HG03064 (cell line): ENCODE measurements around the gene DNER.
"Not testable (repeated sequence)": the region's sequence is repeated elsewhere in the genome, so short reads cannot be mapped to it uniquely, and the experiment has no call there.

Source experiments
- ATAC-seq: cut with Tn5 transposase; IDR thresholded peaks from one replicate; pipeline ENCODE4 v1.9.1; 2021; ENCODE audit warnings: low read depth; ENCODE audit not compliant: unreplicated experiment

Gene DNER

DNA sequence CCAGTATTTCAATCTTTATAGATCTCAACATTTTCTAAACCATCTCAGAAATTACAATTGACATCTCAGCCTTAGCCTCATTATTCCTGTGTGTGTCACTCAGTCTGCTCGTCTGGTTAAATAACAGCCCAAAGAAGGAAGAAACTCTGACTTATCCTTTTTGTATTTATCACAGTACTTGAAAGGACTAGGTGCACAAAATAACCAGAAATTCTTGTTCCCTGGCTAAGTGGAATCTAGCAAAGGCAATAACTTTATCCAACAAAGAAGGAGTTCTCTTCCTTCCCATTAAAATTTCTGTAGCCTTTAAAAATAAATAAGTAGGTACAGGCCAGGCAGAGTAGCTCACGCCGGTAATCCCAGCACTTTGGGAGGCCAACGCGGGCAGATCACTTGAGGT, 303.4 kb downstream of the DNER start:
- no peak for ATAC-seq

DNA sequence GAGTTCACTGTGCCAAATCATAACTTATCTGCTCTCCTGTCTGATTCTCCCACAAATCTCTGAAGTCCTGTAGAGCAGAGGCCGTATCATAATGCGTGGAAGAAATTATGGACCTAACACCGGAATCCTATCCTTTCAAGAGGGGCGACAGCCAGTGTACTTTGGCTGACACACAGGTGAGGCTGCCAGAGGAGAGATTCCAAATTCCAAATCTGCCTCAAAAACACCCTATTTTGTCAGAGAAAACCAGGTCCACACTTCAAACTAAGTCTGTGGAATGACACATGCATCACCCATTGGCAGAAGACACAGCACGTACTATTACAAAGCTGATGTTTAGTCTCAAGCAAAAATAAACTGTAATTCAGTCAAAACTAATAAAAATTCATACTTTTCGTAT, 304.1 kb downstream of the DNER start:
- no peak for ATAC-seq

DNA sequence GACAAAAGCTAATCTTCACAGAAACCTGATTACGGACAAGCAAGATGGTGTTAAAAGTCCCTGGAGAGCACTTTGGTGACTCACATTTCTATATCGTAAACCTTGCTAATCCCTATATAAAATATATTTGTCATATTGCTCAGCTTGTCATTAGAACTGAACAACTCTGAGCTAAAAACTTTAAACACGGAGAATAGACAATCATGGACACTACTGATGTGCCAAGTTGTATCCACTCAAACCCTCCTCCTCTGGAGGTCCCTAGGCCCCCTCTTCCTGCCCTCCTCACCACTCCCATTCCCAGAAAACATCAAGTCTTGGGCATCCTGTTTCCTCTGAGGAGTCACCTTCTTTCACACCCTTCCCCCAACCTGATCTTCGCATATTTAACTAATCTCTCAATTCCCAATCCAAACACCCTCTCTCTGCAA, 304.6 kb downstream of the DNER start:
- no peak for ATAC-seq

DNA sequence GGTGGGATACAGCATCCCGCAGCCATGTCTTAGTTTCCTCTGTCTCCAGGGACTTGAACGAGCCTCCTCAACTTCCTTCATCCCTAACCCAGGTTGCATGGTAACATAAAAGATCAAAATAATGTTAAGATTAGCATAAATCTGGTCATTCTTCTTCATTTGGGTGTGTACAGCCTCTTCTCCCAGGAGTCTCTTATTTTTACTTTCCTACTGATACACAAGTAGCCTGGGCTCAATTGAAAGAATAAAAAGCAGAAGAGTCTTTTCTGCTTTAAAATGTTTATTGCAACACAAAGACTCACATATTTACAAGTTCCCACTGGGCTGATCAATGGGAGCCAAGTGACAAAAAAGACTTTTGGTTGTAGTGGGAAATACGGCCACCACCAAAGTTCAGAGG, 305.4 kb downstream of the DNER start:
- ATAC-seq = no peak

DNA sequence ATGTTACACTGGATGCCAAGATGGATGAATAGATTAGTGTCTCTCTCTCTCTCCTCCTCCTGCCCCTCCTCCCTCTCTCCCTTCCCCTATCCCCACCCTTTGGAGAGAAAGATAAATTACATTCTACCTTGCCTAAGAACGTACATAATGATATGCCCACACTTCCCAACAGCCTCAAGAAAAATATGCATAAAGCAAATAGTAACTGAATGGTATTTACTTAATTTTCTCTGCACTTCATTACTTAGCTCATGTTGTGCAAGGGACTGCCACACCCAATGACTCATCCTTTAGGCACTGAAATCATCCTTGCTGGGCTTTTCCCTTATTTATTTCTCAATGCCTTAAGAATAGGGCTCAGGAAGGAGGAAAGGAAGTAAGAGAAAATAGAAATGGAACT, 306.0 kb downstream of the DNER start:
- no peak for ATAC-seq

DNA sequence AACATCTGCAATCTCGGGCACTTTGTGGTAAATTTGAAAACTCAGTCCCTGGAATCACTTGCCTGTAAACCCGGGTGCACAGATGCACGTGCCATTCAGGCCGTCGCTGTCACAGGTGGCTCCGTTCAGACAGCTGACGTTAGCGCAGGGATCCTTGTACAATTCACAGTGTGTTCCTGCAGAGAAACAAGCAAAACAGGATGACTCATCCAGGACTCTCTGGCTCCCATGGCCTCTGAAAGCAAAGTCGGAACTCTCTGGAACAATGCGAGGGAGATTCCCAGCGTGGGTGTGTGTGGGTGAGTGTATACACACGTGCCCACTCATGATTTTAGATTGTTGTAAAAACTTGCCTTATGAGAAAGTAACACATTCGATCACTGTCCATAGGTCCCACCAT, 307.2 kb downstream of the DNER start:
- no peak for ATAC-seq

DNA sequence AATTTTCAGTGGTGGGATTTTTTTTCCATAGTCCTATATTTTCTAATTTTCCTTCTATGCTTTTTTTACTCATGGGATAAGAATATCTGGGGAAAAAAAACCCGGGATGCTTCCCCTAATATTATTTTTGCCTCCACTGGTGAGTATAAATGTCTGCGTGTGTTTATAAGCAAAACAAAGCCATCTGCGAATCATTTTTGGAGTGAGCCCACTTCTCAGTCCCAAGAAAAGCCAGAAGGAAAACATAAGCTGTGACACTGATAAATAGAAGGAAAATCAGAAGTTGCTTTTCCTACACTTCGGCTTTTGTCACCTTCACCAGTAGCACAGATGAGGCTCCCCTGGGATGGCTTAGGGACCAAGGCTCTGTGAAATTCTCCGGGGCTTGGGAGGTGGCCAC, 308.6 kb downstream of the DNER start:
- ATAC-seq = no peak

DNA sequence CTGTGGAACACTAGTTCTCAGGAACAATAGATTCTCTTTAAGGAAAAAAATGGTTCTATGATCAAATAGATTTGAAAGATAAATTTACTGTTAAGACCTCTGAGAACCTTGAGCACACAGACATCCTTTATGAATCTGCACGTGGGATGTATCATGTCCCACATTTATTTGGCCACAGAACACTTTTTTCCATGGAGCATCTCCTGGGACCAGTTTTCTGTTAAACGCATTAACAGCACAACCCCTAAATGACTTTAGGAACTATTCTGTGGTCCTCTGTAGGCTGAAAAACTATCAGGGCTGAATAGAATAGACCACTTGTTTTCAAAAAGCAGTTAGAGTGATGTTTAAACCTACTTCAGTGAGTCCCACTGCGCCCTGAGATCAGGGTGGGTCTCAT, 311.1 kb downstream of the DNER start:
- ATAC-seq = no peak

DNA sequence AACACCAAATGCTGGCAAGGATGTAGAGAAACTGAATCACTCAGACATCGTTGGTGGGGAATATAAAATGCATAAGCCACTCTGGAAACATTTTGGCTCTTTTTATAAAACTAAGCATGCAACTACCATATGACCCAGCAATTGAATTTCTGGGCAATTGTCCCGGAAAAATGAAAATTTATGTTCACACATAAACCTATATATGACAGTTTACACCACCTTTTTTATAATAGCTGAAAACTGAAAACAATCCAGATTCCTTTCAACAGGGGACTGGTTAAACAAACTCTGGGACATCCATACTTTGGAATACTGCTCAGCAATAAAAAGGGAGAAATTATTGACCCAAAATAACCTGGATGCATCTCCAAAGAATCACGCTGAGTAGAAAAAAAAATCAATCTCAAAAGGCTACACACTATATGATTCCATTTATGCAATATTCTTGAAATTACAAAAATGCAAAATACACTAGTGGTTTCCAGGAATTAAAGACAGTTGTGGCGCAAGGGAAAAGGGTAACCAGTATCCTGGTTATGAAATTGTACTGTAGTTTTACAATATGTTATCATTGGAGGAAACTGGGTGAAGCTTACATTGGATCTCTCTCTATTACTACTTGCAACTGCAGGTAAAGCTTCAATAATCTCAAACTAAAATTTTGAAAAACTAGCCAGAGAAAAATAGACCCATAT, 313.0 kb downstream of the DNER start:
- ATAC-seq = no peak

DNA sequence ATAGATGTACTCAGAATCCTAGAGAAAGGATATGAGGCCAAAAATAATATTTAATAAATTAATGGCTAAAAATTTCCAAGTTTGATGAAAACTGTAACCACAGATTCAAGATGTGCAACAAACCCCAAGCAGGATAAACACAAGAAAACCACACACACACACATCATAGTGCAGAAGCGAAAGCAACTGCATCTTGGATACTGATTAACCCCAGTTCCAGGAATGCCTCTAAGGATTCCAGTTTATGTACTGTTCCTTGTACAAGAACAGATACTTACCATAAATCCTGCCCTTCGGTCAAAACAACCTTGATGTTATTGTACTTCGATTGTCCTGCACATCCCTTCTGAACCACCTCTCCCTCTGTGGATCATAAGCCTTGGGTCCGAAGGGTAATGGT, 320.4 kb downstream of the DNER start:
- ATAC-seq = no peak

DNA sequence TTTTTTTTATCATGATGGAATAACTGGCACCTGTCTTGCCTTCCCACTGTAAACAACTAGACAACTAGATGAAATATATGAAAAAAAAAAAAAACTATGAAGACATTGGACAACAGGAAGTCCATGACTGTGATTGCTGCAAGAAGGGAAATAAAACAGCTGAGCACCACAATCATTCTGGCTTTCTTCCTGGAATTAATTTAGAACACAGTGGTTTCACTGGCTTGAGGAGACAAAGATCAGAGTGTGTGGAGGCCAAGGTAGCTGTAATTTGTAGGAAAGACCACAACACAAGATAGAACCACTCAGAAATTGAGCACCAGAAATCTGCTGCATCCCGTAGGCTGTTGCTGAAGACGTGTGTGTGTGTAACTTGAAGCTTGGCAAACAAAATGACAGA, 322.2 kb downstream of the DNER start:
- no peak for ATAC-seq

DNA sequence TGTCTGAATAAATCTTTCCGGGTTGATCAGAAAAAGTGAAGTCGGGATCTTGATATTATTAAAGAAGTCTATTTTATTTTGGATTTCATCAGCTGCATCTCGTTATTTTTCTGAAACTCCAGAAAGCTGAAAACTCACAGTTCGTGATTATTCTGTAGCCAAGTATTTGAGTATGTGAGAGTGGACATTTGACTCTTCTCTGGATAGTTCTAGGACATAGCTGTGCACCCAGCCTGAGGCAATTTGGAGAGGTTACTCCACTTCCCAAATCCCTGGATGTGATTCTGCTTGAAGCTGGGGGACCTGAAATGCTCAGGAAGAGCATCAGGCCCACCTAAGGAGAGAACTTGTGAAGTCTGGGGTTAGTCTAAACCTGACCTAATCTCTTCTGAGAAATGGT, 325.6 kb downstream of the DNER start:
- ATAC-seq = no peak

DNA sequence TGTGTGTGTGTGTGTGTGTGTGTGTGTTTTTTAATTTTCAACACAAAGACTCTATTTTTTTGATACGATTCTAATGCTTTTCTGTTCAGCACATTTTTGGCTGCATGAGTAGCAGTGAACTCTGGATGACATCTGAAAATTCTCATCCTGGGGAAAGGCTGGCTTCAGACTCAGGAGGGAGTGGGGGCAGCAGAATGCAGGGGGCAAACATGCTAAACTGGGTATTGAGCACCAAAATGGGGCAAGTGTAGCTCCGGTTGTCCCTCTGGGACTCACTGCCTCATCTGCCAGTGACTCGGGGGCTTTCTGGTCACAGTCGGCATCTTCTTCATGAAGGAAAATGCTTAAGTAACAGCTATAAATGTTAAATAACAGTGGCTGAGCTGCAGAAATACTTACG, 326.5 kb downstream of the DNER start:
- ATAC-seq = no peak

DNA sequence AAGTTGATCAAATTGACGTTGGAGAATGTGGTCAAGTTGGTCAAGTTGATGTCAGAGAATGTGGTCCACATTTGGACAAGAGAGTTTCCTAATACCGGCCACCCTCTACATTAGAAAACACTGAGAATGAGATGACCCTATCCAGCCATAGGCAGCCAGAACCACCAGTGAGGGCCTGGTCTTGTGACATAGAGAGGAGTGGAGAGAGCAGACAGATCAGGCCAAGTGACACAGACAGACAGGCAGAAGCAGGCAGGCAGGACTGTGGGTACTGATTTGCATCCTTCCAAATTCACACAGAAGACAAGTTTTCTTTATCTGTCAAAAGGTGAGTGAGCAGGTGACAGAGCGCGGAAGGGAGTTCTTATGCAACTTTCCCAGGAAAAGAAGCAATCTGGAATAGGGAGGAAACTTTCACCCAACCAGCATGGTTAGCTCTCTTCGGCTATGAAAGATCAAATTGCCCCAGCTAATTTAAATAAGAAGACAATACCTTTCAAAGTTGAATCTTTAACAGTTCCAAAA, 334.2 kb downstream of the DNER start:
- no peak for ATAC-seq

DNA sequence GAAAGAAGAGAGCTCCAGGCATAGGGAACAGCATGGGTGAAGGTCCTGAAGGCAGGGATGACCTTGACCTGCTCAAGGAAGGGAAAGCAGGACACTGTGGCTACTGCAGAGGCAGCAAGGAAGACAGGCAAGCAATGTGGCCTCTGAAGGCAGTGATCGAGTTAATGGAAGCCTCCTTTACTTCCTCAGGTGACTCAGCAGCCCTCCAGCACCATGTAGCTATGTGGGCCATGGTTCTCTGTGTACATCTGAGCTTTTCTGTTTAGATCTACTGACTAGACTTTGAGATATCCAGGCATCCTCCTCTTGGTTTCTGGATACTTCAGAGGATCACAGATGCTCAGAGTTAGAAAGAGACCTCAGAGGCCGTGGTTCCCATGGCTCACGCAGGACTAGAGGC, 336.0 kb downstream of the DNER start:
- ATAC-seq = no peak

DNA sequence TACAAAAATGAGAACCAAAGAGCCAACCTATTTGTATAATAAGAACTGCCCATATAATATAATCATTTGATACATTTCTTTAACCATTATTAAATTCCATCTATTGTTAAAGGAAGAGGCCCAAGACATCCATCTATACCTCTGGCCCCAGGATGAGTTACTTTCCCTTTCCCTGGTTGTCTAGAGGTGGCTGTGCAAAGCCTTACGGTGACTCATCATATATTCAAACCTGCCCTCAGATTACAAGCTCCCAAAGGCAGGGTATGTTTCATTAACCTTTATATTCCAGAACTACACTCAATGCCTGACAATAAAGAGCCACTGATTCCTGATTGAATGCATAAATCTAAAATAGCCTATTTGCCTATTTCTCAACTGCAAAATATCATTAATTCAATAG, 337.5 kb downstream of the DNER start:
- ATAC-seq = no peak

DNA sequence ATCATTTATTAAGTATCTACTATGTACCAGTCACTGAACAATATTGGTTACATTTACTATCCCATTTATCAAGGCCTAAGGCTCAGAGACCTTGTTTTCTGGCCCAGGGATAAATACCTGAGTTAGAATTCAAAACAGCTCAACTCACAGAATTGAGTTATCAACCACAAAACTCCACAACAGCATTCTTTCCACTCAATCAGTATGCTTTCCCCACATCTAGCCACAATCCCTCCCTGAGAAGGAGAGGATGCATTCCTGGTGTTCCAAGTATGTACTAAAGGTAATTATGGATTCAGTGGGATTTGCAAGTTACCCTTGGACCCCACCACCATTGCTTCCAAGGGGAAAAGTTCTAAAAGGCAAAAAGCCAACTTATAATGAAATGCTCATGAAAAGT, 339.1 kb downstream of the DNER start:
- no peak for ATAC-seq

DNA sequence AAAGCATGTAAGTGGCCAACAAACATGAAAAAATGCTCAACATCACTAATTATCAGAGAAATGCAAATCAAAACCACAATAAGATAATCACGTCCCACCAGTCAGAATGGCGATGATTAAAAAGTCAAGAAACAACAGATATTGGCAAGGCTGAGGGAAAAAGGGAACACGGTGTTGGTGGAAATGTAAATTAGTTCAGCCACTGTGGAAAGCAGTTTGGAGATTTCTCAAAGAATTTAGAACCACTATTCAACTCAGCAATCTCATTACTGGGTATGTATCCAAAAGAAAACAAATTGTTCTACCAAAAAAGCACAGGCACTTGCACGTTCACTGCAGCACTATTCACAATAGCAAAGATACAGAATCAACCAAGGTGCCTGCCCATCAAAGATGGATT, 341.0 kb downstream of the DNER start:
- ATAC-seq = not testable (repeated sequence)

DNA sequence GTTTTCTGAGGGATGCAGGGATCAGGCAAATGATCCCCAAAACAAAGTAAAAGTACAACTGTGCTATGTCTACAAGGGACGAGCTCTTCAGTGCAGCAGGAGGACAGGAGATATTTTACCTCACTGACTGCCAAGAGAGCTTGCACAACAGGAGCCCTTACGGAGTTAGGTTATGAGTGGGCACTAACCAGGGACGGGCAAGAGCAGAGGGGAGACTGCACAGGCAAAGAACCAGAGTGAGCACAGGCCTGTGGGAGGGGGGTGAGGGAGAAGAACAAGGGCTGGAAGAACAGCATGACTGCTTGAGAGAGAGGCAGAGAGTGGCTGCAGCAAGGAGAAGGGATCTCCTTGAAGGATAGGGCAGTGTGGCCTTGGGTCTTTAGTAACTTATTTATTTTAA, 342.1 kb downstream of the DNER start:
- ATAC-seq = no peak

DNA sequence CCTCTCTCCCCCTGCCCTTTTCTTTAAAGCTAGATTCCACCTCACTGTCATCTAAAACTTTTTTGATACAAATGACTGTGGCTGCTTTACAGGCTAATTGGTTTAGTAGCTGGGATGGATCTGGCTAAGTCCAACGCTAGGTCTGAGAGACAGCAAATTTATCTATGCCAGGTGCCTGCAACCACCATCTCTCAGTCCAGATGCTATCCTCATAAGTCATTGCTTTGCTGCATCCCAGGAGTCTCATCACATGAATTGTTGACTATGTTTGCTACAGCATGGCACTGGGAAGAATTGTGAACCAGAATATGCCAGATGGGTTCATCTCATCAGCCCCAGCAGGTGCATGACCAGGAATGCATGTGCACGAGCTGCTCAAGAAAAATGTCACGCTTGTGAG, 343.3 kb downstream of the DNER start:
- ATAC-seq = no peak

DNA sequence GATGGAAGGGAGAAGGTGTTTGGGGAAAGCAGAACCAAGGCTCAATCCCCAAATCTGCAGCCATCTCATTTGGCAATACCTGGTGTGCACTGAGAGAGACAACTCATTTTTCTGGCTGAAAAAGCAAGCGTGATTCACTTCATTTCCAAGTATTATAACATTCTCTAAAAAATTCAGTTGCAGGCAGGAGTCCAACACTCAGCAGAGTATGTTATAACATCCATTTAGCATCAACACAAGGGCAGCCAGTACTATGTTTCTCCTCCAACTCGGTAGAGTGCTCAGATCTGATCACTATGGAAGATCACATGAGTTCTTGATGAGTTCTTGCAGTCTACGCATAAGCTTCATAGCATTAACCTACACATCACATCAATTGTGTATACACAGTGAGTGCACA, 343.8 kb downstream of the DNER start:
- no peak for ATAC-seq

DNA sequence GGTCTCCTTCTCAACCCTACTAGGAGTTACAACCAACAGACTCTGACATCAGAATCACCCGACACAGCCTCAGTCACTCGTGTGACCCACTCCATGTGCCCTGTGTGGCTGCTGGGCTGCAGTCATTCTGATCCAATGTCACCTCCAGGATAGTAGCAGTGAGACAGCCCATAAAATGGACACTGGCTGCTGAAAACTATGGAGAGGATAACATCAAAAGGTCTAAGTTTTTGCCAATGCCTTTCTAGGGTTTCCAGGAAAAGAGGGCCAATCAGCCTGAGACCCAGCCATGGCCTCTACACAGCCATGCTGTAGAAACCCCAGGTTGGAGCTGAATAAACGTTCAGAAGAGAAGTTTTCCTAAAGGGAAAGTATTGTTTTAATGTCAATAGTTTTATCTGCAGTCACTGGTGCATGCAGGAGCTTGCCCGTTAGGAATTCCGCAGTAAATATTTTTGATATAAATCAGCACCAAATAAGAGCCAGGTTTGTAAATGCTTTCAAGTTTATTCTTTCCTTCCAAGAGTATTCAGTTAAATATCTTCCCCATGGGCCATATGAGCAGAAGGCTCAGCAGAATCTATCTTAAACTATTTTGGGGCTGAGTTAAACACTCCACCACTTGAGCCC, 351.1 kb downstream of the DNER start:
- ATAC-seq = no peak
